SKM-1 (cell line): ENCODE data around the gene AQP9.
"Not testable (repeated sequence)": the region's sequence is repeated elsewhere in the genome, so short reads cannot be mapped to it uniquely, and the experiment has no call there.

ENCODE experiments used
- DNase-seq: peaks from one replicate; lab custom pipeline; 2025; ENCODE audit not compliant: unreplicated experiment; lab: John Stamatoyannopoulos, UW

The AQP9 gene

GRCh38 chr15:58138106-58138505 is at the start of gene AQP9:
Gene AQP9, plus strand, starts transcription at chr15:58138381. Its CDS starts 185 bp downstream, at chr15:58138566.
- no peak for DNase-seq

GRCh38 chr15:58095415-58095814 is 42.8 kb upstream of the AQP9 start:
- no peak for DNase-seq

- no peak for DNase-seq
Measured at GRCh38 chr15:58096529-58097084, 41.6 kb upstream of the AQP9 start.

GRCh38 chr15:58103482-58103881 is 34.7 kb upstream of the AQP9 start:
- no peak for DNase-seq

- no peak for DNase-seq
Measured at GRCh38 chr15:58108117-58108516, 30.1 kb upstream of the AQP9 start.

- DNase-seq = no peak
Measured at GRCh38 chr15:58109419-58109818, 28.8 kb upstream of the AQP9 start.

GRCh38 chr15:58110999-58111717 is 27.0 kb upstream of the AQP9 start:
- no peak for DNase-seq

- DNase-seq = no peak
Measured at GRCh38 chr15:58111718-58112104, 26.5 kb upstream of the AQP9 start.

GRCh38 chr15:58113358-58113757 is 24.8 kb upstream of the AQP9 start:
- not testable (repeated sequence) for DNase-seq

GRCh38 chr15:58114388-58114787 is 23.8 kb upstream of the AQP9 start:
- DNase-seq = no peak

- DNase-seq = no peak
Measured at GRCh38 chr15:58114812-58115211, 23.4 kb upstream of the AQP9 start.

GRCh38 chr15:58115692-58116091 is 22.5 kb upstream of the AQP9 start:
- no peak for DNase-seq

GRCh38 chr15:58117619-58118018 is 20.6 kb upstream of the AQP9 start:
- no peak for DNase-seq

GRCh38 chr15:58118272-58118671 is 19.9 kb upstream of the AQP9 start:
- no peak for DNase-seq

- DNase-seq = no peak
Measured at GRCh38 chr15:58119016-58119415, 19.2 kb upstream of the AQP9 start.

GRCh38 chr15:58124585-58124984 is 13.6 kb upstream of the AQP9 start:
- DNase-seq = no peak

- DNase-seq = no peak
Measured at GRCh38 chr15:58125333-58125732, 12.8 kb upstream of the AQP9 start.

GRCh38 chr15:58134886-58135285 is 3.3 kb upstream of the AQP9 start:
- DNase-seq = no peak

GRCh38 chr15:58135511-58136174 is 2.5 kb upstream of the AQP9 start:
- DNase-seq = no peak

GRCh38 chr15:58136731-58137130 is 1.4 kb upstream of the AQP9 start:
- no peak for DNase-seq

GRCh38 chr15:58137686-58138085 is 495 bp upstream of the AQP9 start:
- DNase-seq = no peak

- DNase-seq = no peak
Measured at GRCh38 chr15:58139276-58139988, 1.3 kb downstream of the AQP9 start.
